Activated CD8-positive, alpha-beta T cell treated with anti-CD3 and anti-CD28 coated beads for 36 hours (primary cell): ENCODE data around the gene TRMT1L. TPM values are rescaled to one million over a fixed set of nuclear protein-coding genes. Genes with fewer than 3 reads are reported as not detected.
A peak's percentile ranks its signal among the peaks of the same experiment; 100 is the strongest.

Source experiments
- ATAC-seq: fragments of 200-7000 bp; cut with Tn5 transposase; one replicate; pipeline ENCODE4 v1.10.0; 2021; ENCODE audit warnings: mild to moderate bottlenecking, moderate library complexity
- CTCF ChIA-PET: fragments of 350-600 bp; sonication (Branson Sonifier 250); formaldehyde crosslinking; loops from one replicate; lab custom pipeline; 2021; ENCODE audit warnings: antibody characterized with exemption; lab: Charles Lee
- POLR2A ChIA-PET: fragments of 350-600 bp; sonication (Branson Sonifier 250); formaldehyde crosslinking; loops from one replicate; lab custom pipeline; 2021; ENCODE audit warnings: antibody characterized with exemption; lab: Charles Lee
- DNase-seq: peaks from one replicate; pipeline ENCODE4 v3.0.0-alpha.2; 2020
- H3K27ac Mint-ChIP-seq: one replicate; pipeline ENCODE4 v1.8.0; 2021; ENCODE audit warnings: mild to moderate bottlenecking, mixed read lengths
- H3K27me3 Mint-ChIP-seq: one replicate; pipeline ENCODE4 v1.8.0; 2021; ENCODE audit warnings: mixed read lengths
- H3K36me3 Mint-ChIP-seq: one replicate; pipeline ENCODE4 v1.8.0; 2021; ENCODE audit warnings: low read depth, mixed read lengths
- H3K4me1 Mint-ChIP-seq: one replicate; pipeline ENCODE4 v1.8.0; 2021; ENCODE audit warnings: low read depth, mixed read lengths
- H3K4me3 Mint-ChIP-seq: one replicate; pipeline ENCODE4 v1.8.0; 2021; ENCODE audit warnings: mild to moderate bottlenecking, moderate library complexity, mixed read lengths
- H3K9me3 Mint-ChIP-seq: one replicate; pipeline ENCODE4 v1.8.0; 2021; ENCODE audit warnings: mixed read lengths
- intact Hi-C: fragments of 100-400 bp; cut with micrococcal nuclease; formaldehyde crosslinking; loops from one replicate; pipeline ENCODE4 v1.10.0; 2022
- total RNA-seq, 2 experiments: library from RNA; stranded (reverse); gene quantifications; one replicate each; pipeline ENCODE4 v1.2.3, GENCODE V29; 2021
- TF ChIP-seq, protein P1 (sequence below): fragments of 200-600 bp; IDR thresholded peaks from one replicate; pipeline ENCODE4 v1.8.0; 2022; ENCODE audit warnings: antibody characterized with exemption, mild to moderate bottlenecking

Gene TRMT1L
- total RNA-seq, 2 experiments from 2014 or later: 25.6 TPM

DNA sequence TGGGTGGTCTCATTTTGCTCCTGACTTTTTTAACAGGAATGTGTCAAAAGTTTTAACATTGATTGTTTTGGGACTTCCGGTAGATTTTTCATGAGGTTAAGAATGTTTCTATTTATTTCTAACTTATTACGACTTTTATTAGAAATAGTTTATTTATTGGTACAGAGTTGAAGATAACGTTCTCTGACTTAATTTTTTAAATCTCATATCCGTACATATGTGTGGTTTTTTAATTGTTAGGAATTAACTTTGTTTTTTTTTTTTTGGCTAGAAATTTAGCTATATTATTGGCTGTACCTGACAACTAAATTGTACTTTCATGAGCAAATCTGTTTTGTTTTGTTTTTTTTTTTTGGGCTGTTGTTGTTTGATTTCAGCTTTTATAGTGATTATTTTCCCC lies 79.4 kb downstream of the TRMT1L start:
- H3K4me1 Mint-ChIP-seq: peaks cover 35% of the 10 kb centered on the region
- CTCF ChIA-PET: interaction anchor here (0.6 kb wide), 1 partner anchor 311 kb away, joined by 3 read pairs; no protein-coding TSS in a partner anchor

DNA sequence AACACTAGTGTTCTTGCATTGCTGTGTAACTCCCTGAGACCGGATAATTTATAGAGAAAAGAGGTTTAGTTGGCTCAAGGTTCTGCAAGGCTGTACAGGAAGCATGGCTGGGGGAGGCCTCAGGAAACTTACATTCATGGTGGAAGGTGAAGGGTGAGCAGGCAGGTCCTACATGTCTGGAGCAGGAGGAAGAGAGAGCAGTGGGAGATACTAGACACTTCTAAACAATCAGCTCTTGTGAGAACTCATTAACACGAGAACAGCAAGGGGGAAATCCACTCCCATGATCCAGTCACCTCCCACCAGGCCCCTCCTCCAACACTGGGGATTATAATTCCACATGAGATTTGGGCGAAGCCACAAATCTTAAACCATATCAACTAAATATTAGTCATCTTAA lies 81.3 kb downstream of the TRMT1L start:
- TF ChIP-seq, protein P1, sequence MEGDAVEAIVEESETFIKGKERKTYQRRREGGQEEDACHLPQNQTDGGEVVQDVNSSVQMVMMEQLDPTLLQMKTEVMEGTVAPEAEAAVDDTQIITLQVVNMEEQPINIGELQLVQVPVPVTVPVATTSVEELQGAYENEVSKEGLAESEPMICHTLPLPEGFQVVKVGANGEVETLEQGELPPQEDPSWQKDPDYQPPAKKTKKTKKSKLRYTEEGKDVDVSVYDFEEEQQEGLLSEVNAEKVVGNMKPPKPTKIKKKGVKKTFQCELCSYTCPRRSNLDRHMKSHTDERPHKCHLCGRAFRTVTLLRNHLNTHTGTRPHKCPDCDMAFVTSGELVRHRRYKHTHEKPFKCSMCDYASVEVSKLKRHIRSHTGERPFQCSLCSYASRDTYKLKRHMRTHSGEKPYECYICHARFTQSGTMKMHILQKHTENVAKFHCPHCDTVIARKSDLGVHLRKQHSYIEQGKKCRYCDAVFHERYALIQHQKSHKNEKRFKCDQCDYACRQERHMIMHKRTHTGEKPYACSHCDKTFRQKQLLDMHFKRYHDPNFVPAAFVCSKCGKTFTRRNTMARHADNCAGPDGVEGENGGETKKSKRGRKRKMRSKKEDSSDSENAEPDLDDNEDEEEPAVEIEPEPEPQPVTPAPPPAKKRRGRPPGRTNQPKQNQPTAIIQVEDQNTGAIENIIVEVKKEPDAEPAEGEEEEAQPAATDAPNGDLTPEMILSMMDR: no peak
- POLR2A ChIA-PET: no interaction called here
- no peak for DNase-seq
- CTCF ChIA-PET: interaction anchor here (0.7 to 0.9 kb wide), 3 partner anchors 8 to 95 kb away, joined by 3 to 4 read pairs (median 4); no protein-coding TSS in a partner anchor
- H3K4me1 Mint-ChIP-seq: peaks cover 51% of the 10 kb centered on the region
- no peaks in the 10 kb centered on the region for H3K27me3 Mint-ChIP-seq
- H3K27ac Mint-ChIP-seq: no peak overlapping the region
- intact Hi-C loops: no loop called here
- H3K36me3 Mint-ChIP-seq: peaks cover 21% of the 10 kb centered on the region
- H3K9me3 Mint-ChIP-seq: peaks cover 5% of the 10 kb centered on the region
- no peak for ATAC-seq
- no peak overlapping the region for H3K4me3 Mint-ChIP-seq

More for the DNA sequence above, 79.4 kb downstream of the TRMT1L start:
- POLR2A ChIA-PET: interaction anchor here (0.7 kb wide), 1 partner anchor 136 kb away, joined by 4 read pairs; no protein-coding TSS in a partner anchor
- ATAC-seq (no peak), DNase-seq (no peak)
- Mint-ChIP-seq H3K9me3 (no peaks in the 10 kb centered on the region), H3K27me3 (no peaks in the 10 kb centered on the region), H3K27ac (no peak overlapping the region), H3K4me3 (no peak overlapping the region), H3K36me3 (peaks cover 11% of the 10 kb centered on the region)
- intact Hi-C loops: no loop called here
- TF ChIP-seq, protein P1: no peak

DNA sequence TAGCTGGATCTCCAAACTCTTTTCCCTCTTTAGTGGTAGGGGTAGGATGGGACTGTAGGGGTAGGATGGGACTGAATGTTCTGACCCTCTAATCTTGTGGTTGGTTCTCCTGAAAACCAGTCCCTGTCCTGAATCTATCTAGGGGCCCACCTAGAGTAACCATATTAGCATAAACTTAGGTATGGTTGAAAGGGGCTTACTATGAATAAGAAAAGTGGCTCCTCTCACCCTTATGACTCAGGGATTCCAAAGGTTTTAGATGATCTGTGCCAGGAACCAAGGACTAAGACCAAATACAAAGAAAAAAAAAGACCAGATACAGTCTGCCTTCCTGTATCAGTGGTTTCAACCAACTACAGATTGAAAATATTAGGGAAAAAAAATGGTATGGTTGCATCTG lies 82.4 kb downstream of the TRMT1L start:
- Mint-ChIP-seq H3K27me3 (no peaks in the 10 kb centered on the region), H3K9me3 (peaks cover 5% of the 10 kb centered on the region), H3K27ac (no peak overlapping the region), H3K4me1 (peaks cover 50% of the 10 kb centered on the region), H3K4me3 (no peak overlapping the region), H3K36me3 (peaks cover 17% of the 10 kb centered on the region)
- ChIA-PET POLR2A (no interaction called here), CTCF (no interaction called here)
- peak; percentile 58 for ATAC-seq
- no peak for DNase-seq
- intact Hi-C loops: no loop called here
- TF ChIP-seq, protein P1: no peak

DNA sequence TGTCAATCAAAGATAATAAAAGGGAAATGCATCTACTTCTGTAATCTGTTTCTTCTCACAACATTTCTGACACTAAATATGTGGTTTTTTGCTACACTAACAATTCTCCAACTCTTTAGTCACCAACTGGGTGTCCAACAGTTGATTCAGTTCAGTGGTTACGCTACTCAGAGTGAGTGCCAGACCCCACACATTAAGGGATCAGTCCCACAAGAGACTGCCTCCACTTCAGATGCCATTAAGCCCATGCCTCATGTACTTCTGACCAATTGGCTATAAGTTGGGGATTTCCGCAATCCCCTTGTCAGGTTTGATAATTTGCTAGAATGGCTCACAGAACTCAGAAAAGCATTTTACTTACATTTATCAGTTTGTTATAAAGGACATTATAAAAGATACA lies 83.0 kb downstream of the TRMT1L start:
- ATAC-seq: peak; percentile 30
- ChIA-PET CTCF (interaction anchor here (0.6 kb wide), 1 partner anchor 12 kb away, joined by 3 read pairs; no protein-coding TSS in a partner anchor), POLR2A (no interaction called here)
- no peak overlapping the region for H3K4me3 Mint-ChIP-seq
- H3K27me3 Mint-ChIP-seq: no peaks in the 10 kb centered on the region
- TF ChIP-seq, protein P1: no peak
- intact Hi-C loops: no loop called here
- peak overlapping the region; percentile 5 for H3K27ac Mint-ChIP-seq
- peaks cover 5% of the 10 kb centered on the region for H3K9me3 Mint-ChIP-seq
- H3K4me1 Mint-ChIP-seq: peaks cover 50% of the 10 kb centered on the region
- DNase-seq: no peak
- H3K36me3 Mint-ChIP-seq: peaks cover 19% of the 10 kb centered on the region

DNA sequence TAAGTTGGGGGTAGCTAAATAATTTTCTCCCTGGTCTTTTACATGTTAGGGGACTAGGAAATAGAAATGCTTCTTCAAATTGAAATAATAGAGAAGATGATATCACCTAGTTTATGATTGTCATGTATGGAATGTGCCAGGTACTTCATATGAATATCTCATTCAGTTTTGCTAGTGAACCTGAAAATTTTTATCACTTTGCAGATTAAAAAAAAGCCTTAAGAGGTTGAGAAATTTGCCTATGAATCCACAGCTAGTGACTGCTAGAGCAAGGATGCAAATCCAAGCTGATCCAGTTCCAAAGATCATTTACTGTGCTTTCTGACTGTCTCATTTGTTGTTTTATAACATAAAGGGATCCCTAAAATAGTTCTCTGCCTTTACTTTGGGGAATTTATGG lies 86.7 kb downstream of the TRMT1L start:
- no peak for DNase-seq
- H3K4me1 Mint-ChIP-seq: peaks cover 57% of the 10 kb centered on the region
- intact Hi-C loops: no loop called here
- H3K36me3 Mint-ChIP-seq: peaks cover 28% of the 10 kb centered on the region
- H3K9me3 Mint-ChIP-seq: peaks cover 5% of the 10 kb centered on the region
- H3K27ac Mint-ChIP-seq: no peak overlapping the region
- H3K4me3 Mint-ChIP-seq: no peak overlapping the region
- ChIA-PET POLR2A (no interaction called here), CTCF (interaction anchor here (0.6 to 1.8 kb wide), 4 partner anchors 9 to 21 kb away, joined by 3 to 5 read pairs (median 3); no protein-coding TSS in a partner anchor)
- no peaks in the 10 kb centered on the region for H3K27me3 Mint-ChIP-seq
- no peak for ATAC-seq
- TF ChIP-seq, protein P1: no peak
